Fibroblast of upper back skin (primary cell): ENCODE measurements around the gene PRDX3.
"Not testable (repeated sequence)": the region's sequence is repeated elsewhere in the genome, so short reads cannot be mapped to it uniquely, and the experiment has no call there.

ENCODE experiments used
- DNase-seq: peaks from one replicate; pipeline ENCODE4 v3.0.0-alpha.2; 2013

PRDX3 gene

GRCh38 chr10:119161680-119162451 lies 16.7 kb downstream of the PRDX3 start:
- DNase-seq, result peak; percentile 67

GRCh38 chr10:119159332-119159731 lies 19.3 kb downstream of the PRDX3 start:
- no peak for DNase-seq

GRCh38 chr10:119153661-119154060 lies 25.0 kb downstream of the PRDX3 start:
- no peak for DNase-seq

- no peak for DNase-seq
Observed at GRCh38 chr10:119153041-119153440, 25.6 kb downstream of the PRDX3 start.

GRCh38 chr10:119151601-119152000 lies 27.0 kb downstream of the PRDX3 start:
- not testable (repeated sequence) for DNase-seq

DNA sequence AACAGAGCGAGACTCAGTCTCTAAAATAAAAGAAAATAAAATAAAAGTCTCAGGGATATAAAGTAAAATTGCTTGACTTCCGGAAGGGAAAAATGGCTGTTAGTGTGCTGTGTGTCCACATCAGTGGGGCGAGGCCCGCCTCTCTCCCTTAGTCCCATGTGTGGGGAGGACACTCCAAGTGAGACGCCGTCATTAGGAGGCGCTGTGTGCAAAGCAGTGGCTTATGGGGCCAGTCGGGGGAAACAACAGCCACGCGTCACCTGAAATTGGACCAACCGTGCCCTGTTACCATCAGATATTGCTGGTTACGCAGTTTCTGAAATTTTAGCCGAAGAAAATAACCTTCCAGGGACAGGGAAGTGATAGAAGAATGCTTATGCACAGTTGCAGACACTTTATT lies 28.9 kb downstream of the PRDX3 start:
- no peak for DNase-seq

- DNase-seq, result no peak
Observed at GRCh38 chr10:119149157-119149556, 29.5 kb downstream of the PRDX3 start.

GRCh38 chr10:119143657-119144056 lies 35.0 kb downstream of the PRDX3 start:
- no peak for DNase-seq

GRCh38 chr10:119140603-119141245 lies 37.9 kb downstream of the PRDX3 start:
- DNase-seq, result no peak

DNA sequence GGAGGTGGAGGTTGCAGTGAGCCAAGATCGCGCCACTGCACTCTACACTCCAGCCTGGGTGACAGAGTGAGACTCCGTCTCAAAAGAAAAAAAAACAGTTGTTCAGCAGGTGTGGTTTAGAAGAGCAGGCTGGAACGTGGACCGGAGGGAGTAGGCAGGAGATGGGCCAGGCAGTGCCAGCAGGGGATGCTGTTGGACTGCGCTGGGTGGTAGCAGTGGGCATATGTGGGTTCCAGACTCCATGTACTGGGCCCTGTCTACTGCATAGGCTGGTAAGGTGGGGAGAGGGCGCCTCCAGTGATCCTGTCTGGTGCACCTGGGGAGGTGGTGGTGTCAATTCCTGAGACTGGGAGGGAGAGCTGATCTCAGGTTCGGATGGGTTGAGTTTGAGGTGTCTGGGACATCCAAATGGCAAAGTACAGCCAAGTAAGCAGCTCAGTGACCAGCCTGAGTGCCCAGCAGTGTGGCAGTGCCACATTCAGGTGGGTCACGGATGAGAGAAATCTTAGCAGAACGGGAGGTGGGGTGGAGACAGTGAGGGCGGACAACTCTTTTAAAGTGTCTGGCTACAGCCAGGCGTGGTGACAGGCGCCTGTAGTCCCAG lies 39.0 kb downstream of the PRDX3 start:
- peak; percentile 19 for DNase-seq

DNA sequence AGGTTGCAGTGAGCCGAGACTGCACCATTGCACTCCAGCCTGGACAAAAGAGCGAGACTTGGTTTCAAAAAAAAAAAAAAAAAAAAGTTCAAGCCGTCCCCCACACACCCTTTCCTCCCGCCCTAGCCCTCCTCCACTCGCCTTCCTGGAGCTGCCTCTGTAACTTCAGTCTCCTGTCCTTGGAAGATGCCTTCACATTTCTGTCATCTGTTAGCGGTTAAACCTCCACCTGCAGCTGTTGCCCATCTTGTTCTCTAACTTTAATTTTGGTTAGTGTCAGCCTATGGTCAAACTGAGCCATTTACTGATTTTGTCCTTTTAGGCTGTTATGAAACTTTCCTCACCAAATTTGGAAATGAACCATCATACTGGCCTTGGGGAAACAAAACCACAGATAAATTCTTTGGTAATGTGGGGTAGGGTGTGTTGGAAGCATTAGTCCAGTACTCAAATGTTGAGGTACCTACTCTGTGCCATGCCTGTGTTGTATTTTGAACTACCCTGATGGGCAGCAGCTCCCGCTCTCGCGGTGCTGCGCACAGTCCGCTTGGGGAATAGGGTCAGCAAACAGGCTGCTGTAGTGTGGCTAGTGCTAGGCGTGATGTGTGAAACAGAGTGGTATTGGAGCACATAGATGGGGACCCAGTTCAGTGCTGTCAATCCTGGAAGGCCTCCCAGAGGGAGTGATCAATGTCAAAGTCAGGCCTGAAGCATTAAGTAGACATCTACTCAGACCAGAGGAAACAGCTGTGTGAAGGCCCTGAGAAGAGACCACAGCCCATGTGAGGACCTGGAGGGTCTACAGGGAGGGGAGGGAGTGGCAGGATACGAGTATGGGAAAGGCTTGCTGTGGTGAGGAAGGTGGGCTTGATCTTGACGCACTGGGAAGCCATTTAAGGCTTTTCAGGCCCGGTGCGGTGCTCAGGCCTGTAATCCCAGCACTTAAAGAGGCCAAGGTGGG lies 40.0 kb downstream of the PRDX3 start:
- DNase-seq, result no peak

GRCh38 chr10:119137878-119138277 lies 40.7 kb downstream of the PRDX3 start:
- not testable (repeated sequence) for DNase-seq

DNA sequence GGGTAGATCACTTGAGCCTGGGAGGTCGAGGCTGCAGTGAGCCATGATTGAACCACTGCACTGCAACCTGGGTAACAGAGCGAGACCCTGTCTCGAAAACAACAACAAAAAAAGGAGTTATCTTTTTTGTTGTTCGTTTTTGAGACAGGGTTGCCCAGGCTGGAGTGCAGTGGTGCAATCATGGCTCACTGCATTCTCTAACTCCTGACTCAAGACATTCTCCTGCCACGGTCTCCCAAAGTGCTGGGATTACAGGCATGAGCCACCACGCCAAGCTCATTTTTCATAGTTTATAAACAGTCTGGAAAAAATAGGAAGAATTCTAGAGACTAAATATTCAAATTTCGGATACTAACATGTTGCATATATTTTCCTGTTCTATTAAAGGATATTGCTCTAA lies 42.5 kb downstream of the PRDX3 start:
- DNase-seq, result no peak

DNA sequence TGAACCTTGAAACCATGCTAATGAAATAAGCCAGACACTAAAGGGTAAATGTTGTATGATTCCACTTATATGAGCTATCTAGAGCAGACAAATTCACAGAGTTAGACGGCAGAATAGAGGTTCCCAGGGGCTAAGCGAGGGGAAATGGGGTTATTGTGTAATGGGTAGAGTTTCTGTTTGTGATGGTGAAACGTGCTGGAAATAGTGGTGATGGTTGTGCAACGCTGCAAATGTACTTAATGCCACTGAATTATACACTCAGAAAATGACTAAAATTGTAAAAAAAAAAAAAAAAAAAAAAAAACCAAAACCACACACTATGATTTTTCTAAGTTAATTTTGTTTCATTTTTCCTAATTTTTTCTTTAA lies 43.1 kb downstream of the PRDX3 start:
- DNase-seq, result peak; percentile 63

DNA sequence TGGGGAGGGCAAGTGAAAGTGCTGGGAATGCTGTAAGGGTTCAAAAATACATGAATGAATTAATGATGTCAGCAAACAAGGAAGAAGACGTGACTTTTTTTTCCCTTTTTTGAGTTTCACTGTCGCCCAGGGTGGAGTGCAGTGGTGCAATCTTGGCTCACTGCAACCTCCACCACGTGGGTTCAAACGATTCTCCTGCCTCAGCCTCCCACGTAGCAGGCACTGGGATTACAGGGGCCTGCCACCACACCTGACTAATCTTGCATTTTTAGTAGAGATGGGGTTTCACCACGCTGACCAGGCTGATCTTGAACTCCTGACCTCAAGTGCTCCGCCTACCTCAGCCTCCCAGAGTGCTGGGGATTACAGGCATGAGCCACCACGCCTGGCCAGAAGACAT lies 44.7 kb downstream of the PRDX3 start:
- no peak for DNase-seq

DNA sequence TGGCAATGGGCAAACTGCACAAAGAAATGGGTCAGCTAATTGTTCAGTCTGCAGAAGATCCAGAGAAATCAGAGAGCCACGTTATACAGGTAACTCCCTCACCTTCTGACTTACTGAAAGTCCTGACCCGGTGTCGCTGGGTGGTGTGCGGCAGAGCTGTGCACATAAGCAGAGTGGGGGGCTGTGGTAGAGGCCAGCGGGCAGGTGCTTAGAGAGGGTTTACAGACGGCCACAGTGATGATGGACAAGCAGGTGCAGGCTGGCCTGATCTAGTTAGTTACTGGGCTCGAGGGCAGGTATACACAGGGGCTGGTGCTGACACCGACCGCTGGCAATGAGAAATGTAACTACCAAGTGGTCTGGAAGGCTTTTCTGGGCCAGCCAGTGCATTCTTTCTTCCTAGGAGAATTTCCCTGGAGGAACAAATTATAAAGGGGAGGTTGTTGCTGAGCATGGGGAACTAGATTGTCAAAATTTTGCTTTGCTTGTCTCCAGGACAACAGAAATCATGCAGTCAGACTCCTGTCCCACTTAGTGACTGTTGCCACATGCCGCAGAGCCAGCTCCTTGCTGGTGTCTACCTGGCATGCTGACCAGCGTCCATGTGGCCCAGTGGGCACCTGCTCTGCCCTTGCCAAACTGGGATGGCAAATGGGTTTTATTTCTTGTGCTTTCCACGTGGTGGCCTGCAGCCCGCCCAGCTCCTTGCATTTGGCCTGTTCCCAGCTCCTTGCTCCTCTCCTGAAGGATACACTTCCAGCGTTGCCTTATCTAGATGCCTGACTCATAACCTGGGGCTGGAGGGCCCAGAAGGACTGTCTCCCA lies 45.9 kb downstream of the PRDX3 start:
- no peak for DNase-seq

GRCh38 chr10:119131512-119132240 lies 46.9 kb downstream of the PRDX3 start:
- DNase-seq, result peak; percentile 19

DNA sequence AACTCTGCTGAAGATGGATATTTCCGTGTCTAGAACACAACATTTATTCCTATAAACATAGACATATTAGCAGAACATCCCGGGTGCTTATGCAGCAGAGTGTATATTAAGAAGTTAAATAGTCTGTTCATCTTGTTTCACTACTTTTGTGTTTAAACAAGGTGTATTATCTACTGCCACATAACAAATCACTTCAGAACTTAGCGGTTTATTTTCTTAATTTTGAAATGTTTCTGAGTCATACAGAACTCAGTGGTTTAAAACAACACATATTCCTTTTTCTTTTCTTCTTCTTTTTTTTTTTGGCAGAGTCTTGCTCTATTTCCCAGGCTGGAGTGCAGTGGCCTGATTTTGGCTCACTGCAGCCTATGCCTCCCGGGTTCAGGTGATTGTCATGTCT lies 48.9 kb downstream of the PRDX3 start:
- DNase-seq, result no peak

DNA sequence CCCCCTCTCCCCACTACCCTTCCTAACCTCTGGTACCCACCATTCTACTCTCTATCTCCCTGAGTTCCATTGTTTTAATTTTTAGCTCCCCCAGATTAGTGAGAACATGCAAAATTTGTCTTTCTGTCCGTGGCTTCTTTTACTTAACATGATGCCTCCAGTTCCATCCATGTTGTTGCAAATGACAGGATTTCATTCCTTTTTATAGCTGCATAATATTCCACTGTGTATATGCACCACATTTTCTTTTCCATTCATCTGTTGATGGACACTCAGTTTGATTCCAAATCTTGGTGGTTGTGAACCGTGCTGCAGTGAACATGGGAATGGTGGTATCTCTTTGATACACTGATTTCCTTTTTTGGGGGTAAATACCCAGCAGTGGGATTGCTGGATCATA lies 52.7 kb downstream of the PRDX3 start:
- no peak for DNase-seq

DNA sequence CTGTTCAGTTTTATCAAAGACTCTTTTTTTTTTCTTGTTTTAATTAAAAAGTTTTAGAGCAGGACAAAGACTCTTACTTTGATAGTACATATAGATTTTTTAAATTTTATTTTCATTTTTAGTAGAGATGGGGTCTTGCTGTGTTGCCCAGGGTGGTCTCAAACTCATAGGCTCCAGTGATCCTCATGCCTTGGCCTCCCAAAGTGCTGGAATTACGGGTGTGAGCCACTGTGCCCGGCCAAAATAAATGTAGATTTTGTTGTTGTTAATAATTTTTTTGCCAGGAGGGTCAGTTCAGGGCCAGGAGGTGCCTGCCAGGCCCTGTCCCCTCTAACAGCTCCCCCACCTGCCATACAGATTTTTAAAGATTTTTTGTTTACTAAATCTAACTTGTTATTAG lies 57.7 kb downstream of the PRDX3 start:
- no peak for DNase-seq

GRCh38 chr10:119120413-119120867 lies 58.2 kb downstream of the PRDX3 start:
- DNase-seq, result peak; percentile 26
